PC-9 (cell line): ENCODE data around the gene RTN1.

Experiments used
- CTCF ChIP-seq: fragments of 200-600 bp; sonication (generic); conservative IDR thresholded peaks from 2 replicates; pipeline ENCODE4 v1.6.1; 2017; ENCODE audit warnings: mixed run types, antibody characterized with exemption, mild to moderate bottlenecking, moderate library complexity
- EZH2 ChIP-seq: fragments of 200-600 bp; sonication (generic); IDR thresholded peaks from 2 replicates; pipeline ENCODE4 v1.8.0; 2017; ENCODE audit warnings: antibody characterized with exemption, low read depth

- no peak for TF ChIP-seq EZH2
- TF ChIP-seq CTCF, result no peak
These were observed 47.4 kb downstream of the RTN1 start for GRCh38 chr14:59823179-59823578.
